ENCODE results near the gene KCNK5. TPM values are rescaled to one million over a fixed set of nuclear protein-coding genes. Genes with fewer than 3 reads are reported as not detected.

The KCNK5 gene
- total and polyA plus RNA-seq, 9 of the 15 experiments (the other 6 are each of a cell fraction or from before 2014, with no cell fraction given): 1.5 to 45.8 (median 25.8) TPM

GRCh38 chr6:39221779-39222641 lies 7.3 kb downstream of the KCNK5 start (continued):
- TF ChIP-seq FOXM1 (IDR thresholded peaks at IDR 0.05; ENCODE audit: low read depth) (peak; percentile 18; the same call in 1 of the 2 replicates), FOXM1 (CRISPR knock-in tag; IDR thresholded peaks at IDR 0.05; ENCODE audit: low read depth) (no peak), CHAMP1 (IDR thresholded peaks at IDR 0.05) (no peak), SPI1 (IDR thresholded peaks at IDR 0.05; ENCODE audit: borderline replicate concordance, low read depth, low read length) (no peak), MBD2 (IDR thresholded peaks at IDR 0.05; ENCODE audit: borderline replicate concordance, low read depth) (peak; percentile 70; the same call in 1 of the 2 replicates), ZNF121 (CRISPR knock-in tag; conservative IDR thresholded peaks at IDR 0.05) (no peak), SP1 (CRISPR knock-in tag; IDR thresholded peaks at IDR 0.05) (no peak), MYNN (IDR thresholded peaks at IDR 0.05) (no peak), MYNN (CRISPR knock-in tag; IDR thresholded peaks at IDR 0.05) (no peak), ATF2 (CRISPR knock-in tag; IDR thresholded peaks at IDR 0.05) (no peak), ZSCAN32 (CRISPR knock-in tag; IDR thresholded peaks at IDR 0.05) (no peak), ZBTB7A (IDR thresholded peaks at IDR 0.05; ENCODE audit: borderline replicate concordance, control insufficient read depth, low read depth, low read length) (peak; percentile 53; the same call in 1 of the 2 replicates), XRCC5 (IDR thresholded peaks at IDR 0.05; ENCODE audit: low read depth, low read length) (no peak), POLR2AphosphoS2 (IDR thresholded peaks at IDR 0.05; ENCODE audit: low read length) (no peak), ZNF12 (CRISPR knock-in tag; IDR thresholded peaks at IDR 0.05) (no peak), ID3 (CRISPR knock-in tag; IDR thresholded peaks at IDR 0.05) (no peak), ID3 (tag; IDR thresholded peaks at IDR 0.05) (0 out of 2 replicates have a peak, but pooled peaks have one; percentile 63), MXI1 (IDR thresholded peaks at IDR 0.05; ENCODE audit: low read depth, low read length) (no peak)
- TF ChIP-seq, protein P1, sequence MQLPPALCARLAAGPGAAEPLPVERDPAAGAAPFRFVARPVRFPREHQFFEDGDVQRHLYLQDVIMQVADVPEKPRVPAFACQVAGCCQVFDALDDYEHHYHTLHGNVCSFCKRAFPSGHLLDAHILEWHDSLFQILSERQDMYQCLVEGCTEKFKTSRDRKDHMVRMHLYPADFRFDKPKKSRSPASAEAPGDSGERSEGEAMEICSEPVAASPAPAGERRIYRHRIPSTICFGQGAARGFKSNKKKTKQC (CRISPR knock-in tag; IDR thresholded peaks at IDR 0.05): no peak
- TF ChIP-seq, protein P2, sequence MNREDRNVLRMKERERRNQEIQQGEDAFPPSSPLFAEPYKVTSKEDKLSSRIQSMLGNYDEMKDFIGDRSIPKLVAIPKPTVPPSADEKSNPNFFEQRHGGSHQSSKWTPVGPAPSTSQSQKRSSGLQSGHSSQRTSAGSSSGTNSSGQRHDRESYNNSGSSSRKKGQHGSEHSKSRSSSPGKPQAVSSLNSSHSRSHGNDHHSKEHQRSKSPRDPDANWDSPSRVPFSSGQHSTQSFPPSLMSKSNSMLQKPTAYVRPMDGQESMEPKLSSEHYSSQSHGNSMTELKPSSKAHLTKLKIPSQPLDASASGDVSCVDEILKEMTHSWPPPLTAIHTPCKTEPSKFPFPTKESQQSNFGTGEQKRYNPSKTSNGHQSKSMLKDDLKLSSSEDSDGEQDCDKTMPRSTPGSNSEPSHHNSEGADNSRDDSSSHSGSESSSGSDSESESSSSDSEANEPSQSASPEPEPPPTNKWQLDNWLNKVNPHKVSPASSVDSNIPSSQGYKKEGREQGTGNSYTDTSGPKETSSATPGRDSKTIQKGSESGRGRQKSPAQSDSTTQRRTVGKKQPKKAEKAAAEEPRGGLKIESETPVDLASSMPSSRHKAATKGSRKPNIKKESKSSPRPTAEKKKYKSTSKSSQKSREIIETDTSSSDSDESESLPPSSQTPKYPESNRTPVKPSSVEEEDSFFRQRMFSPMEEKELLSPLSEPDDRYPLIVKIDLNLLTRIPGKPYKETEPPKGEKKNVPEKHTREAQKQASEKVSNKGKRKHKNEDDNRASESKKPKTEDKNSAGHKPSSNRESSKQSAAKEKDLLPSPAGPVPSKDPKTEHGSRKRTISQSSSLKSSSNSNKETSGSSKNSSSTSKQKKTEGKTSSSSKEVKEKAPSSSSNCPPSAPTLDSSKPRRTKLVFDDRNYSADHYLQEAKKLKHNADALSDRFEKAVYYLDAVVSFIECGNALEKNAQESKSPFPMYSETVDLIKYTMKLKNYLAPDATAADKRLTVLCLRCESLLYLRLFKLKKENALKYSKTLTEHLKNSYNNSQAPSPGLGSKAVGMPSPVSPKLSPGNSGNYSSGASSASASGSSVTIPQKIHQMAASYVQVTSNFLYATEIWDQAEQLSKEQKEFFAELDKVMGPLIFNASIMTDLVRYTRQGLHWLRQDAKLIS (CRISPR knock-in tag; IDR thresholded peaks at IDR 0.05): no peak
